Measurements from ENCODE around the gene FBH1.
"Not testable (repeated sequence)": the region's sequence is repeated elsewhere in the genome, so short reads cannot be mapped to it uniquely, and the experiment has no call there.

Gene FBH1

GRCh38 chr10:5942474-5942873 lies 52.4 kb downstream of the FBH1 start:
- DNase-seq = no peak

GRCh38 chr10:5943536-5943935 lies 53.5 kb downstream of the FBH1 start:
- no peak for DNase-seq

- DNase-seq = no peak
These were observed 54.5 kb downstream of the FBH1 start for GRCh38 chr10:5944389-5945189.

- no peak for DNase-seq
These were observed 55.1 kb downstream of the FBH1 start for GRCh38 chr10:5945190-5945509.

GRCh38 chr10:5945561-5946418 lies 55.7 kb downstream of the FBH1 start:
- DNase-seq = no peak

- DNase-seq = not testable (repeated sequence)
These were observed 56.4 kb downstream of the FBH1 start for GRCh38 chr10:5946419-5946775.

- DNase-seq = no peak
These were observed 56.7 kb downstream of the FBH1 start for GRCh38 chr10:5946786-5947185.

- DNase-seq = no peak
These were observed 57.6 kb downstream of the FBH1 start for GRCh38 chr10:5947471-5948207.

GRCh38 chr10:5948208-5948585 lies 58.2 kb downstream of the FBH1 start:
- no peak for DNase-seq

GRCh38 chr10:5949009-5949759 lies 59.1 kb downstream of the FBH1 start:
- DNase-seq = no peak

- no peak for DNase-seq
These were observed 61.2 kb downstream of the FBH1 start for GRCh38 chr10:5951167-5951711.

GRCh38 chr10:5951721-5952407 lies 61.8 kb downstream of the FBH1 start:
- DNase-seq = no peak

GRCh38 chr10:5952731-5953385 lies 62.8 kb downstream of the FBH1 start:
- no peak for DNase-seq

- no peak for DNase-seq
These were observed 63.6 kb downstream of the FBH1 start for GRCh38 chr10:5953676-5954075.

- no peak for DNase-seq
These were observed 66.3 kb downstream of the FBH1 start for GRCh38 chr10:5956146-5956936.

- DNase-seq = no peak
These were observed 68.0 kb downstream of the FBH1 start for GRCh38 chr10:5958077-5958476.

GRCh38 chr10:5958675-5959074 lies 68.6 kb downstream of the FBH1 start:
- no peak for DNase-seq

- no peak for DNase-seq
These were observed 69.1 kb downstream of the FBH1 start for GRCh38 chr10:5959142-5959541.

GRCh38 chr10:5959581-5960069 lies 69.6 kb downstream of the FBH1 start:
- DNase-seq = no peak
